HG03442 (cell line): Measurements from ENCODE around the gene MAGEB10.
"Not testable (repeated sequence)": the region's sequence is repeated elsewhere in the genome, so short reads cannot be mapped to it uniquely, and the experiment has no call there.

ENCODE experiments used
- ATAC-seq: cut with Tn5 transposase; IDR thresholded peaks from one replicate; pipeline ENCODE4 v1.9.1; 2021; ENCODE audit warnings: mild to moderate bottlenecking, moderate library complexity; ENCODE audit not compliant: unreplicated experiment

MAGEB10 gene, protein sequence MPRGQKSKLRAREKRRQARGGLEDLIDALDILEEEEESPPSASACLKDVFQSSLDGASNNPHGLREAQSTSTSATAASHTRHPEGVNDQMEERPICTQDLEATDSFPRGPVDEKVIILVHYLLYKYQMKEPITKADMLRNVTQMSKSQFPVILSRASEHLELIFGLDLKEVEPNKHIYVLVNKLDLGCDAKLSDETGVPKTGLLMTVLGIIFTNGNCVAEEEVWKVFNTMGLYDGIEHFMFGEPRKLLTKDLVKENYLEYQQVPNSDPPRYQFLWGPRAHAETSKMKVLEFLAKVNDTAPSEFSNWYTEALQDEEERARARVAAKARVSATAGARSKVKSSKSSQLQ

GRCh38 chrX:27807690-27808089 is at the start of gene MAGEB10:
Gene MAGEB10, plus strand, starts transcription at chrX:27807990. Its CDS starts 13,317 bp downstream, at chrX:27821307.
- no peak for ATAC-seq

DNA sequence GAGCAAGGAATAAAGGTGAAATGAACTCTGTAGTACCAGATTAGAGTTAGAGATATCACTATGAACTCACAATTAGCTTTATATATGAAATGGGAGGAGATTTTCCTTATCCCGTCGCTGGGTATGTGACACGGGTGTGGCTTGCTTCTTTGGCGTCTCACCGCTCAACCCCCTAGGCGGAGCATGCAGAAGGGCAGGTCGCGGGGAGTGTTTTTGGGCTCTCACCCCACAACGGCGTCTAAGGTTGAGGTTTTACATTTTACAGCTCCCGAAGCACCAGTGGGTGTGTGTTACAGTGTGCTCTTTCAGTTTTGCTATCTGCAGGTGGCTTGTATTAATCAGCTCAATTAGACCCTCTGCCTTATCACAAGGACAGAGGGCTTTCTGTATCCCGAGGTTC is 42.1 kb upstream of the MAGEB10 start:
- no peak for ATAC-seq

- no peak for ATAC-seq
These were observed 40.4 kb upstream of the MAGEB10 start for GRCh38 chrX:27767387-27767786.

GRCh38 chrX:27775984-27776383 is 31.8 kb upstream of the MAGEB10 start:
- ATAC-seq, result no peak

DNA sequence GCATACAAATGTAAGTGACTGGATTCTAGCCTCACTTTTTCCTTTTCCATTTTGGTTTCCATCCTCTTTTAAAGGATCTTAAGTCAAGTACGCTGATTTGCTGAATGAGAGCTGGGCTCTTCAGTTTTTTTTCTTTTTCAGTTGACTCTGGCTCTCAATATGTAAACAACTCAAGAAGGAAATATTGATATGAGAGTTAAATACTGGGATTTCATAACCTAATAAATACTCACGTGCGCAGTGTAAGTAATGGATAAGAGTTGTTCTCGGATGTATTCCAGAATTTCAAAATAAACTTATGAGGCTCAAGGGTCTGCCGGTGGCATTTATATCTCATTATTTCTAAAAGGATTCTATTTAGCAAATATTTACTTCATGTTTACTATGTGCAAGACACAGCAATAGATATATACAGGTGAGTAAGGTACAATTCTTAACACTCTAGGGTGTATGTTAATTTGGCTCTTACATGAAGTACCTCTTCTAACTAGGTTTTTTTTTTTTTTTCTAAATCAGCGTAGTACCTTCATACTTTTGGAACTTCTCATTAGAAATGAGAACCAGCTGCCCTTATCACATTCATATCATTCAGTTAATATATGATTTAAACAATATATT is 11.0 kb upstream of the MAGEB10 start:
- ATAC-seq, result no peak

DNA sequence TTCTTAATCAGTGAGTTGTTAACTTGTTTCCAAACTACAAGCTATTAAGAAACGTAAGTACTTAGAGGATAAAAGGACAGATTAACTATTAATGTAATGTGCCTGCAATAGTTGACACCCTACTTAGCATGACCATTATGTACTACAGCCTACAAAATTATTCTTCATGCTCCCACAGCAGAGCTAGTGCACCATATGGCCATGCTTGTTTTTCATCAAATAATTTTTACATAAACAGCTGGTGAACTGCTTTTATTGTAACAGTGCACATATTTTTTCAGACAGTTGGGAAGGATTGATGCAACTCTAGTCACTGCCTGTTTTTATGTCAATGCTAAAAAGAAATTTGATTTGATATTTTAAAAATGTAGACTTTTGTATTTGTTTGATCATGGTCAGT is 10.2 kb upstream of the MAGEB10 start:
- no peak for ATAC-seq

- no peak for ATAC-seq
These were observed 436 bp downstream of the MAGEB10 start for GRCh38 chrX:27808226-27808625.

GRCh38 chrX:27808991-27809859 is 1.4 kb downstream of the MAGEB10 start:
- not testable (repeated sequence) for ATAC-seq

DNA sequence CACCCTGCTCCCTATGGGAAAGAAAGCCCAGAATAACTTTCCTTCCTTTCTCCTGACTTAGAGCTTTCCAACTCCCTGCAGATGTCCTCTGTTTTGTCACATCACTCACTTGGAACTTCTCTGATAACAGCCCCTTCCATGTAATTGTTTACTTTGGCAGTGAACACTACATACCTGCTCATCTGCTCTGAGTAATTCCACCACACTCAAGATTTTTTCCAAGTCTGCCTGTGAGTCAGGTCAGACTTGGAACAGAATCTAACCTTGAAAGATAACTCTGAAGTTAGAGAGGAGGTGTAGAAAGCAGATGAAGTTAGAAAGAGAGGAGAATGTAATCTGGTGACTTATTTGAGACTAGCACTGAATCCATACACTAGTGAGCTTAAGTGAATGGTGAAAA is 7.4 kb downstream of the MAGEB10 start:
- no peak for ATAC-seq

- no peak for ATAC-seq
These were observed 16.0 kb downstream of the MAGEB10 start for GRCh38 chrX:27823812-27824211.

GRCh38 chrX:27838185-27838584 is 30.4 kb downstream of the MAGEB10 start:
- no peak for ATAC-seq

GRCh38 chrX:27840881-27841280 is 33.1 kb downstream of the MAGEB10 start:
- no peak for ATAC-seq

DNA sequence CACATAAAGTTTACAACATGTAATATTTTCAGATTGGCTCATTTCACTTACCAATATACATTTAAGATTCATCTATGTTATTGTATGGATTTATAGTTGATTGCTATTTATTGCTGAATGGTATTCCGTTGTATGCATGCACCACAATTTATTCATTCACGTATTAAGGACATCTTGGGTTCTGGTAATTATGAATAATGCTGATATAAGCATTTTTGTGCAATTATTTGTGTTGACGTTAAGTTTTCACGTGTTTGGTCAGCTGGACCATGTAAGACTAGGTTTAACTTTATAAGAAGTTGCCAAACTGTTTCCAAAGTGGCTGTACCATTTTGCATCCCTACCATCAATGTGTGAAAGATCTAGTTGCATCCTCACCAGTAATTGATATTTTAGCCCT is 35.1 kb downstream of the MAGEB10 start:
- ATAC-seq, result no peak

DNA sequence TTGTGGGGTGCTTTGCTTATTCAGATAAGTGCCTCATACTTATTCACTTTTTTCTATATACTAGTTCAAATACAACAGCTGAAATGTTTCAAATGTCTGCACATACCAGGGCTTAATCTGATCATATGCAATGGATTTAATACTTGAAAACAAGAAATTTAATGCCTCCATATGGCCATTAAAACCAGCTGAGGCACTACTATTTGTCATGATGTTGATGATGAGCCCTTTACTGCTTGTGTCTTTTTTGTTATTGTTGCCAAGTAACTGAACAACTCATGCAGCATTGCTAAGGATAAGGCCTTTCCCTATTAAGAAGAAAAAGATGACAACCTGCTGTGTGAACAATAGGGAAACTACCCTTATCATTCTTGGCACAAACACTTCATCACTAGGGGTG is 52.5 kb downstream of the MAGEB10 start:
- no peak for ATAC-seq

- no peak for ATAC-seq
These were observed 56.0 kb downstream of the MAGEB10 start for GRCh38 chrX:27863809-27864208.
